ENCODE results near the gene PA2G4.
A peak's percentile ranks its signal among the peaks of the same experiment; 100 is the strongest.
"Not testable (repeated sequence)": the region's sequence is repeated elsewhere in the genome, so short reads cannot be mapped to it uniquely, and the experiment has no call there.

Gene PA2G4

GRCh38 chr12:56153678-56154065 is 49.3 kb downstream of the PA2G4 start:
- no peak for DNase-seq (ENCODE audit: low read depth)

DNA sequence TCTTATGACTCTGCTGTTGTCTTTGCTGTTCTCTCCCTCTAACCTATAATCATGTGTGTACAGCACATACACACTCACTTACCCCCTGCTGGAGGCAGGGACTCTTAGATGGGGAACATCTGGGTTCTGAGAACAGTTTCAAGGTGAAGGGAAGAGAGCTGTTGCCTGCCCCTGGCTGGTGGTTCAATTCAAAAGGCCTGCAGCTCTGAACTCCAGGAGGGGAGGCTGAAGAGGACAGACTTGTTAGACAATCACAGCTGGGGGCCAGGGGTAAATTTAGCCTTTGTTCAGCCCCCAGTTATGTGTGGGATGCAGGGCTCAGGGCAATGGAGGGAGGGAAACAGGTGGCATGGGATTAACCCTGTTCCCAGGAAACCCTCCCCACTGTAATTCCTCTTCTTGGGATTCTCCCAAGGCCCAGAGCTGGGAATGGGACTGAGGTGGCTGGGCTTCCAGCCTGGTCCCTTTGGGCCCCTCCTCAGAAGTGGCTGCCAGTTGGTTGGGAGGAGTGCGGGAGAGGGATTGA is 50.0 kb downstream of the PA2G4 start:
- DNase-seq (ENCODE audit: low read depth), result no peak

DNA sequence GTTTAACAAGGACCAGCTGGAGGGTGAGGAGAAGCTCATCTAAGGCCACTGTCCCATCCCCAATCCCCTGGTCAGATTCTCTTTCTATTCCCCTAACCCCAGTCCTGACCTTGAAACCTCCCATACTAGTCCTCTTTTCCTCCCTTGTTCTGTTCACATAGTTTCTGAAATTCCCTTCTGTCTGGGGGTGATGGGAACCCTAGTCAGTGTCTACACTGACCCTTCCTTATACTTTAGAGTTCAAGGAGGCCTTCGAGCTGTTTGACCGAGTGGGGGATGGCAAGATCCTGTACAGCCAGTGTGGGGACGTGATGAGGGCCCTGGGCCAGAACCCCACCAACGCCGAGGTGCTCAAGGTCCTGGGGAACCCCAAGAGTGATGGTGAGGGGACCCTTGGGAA is 50.5 kb downstream of the PA2G4 start:
- DNase-seq (ENCODE audit: low read depth), result no peak

- no peak for DNase-seq (ENCODE audit: low read depth)
Measured at GRCh38 chr12:56155256-56155845, 51.0 kb downstream of the PA2G4 start.

- DNase-seq (ENCODE audit: low read depth), result not testable (repeated sequence)
Measured at GRCh38 chr12:56156464-56157200, 52.3 kb downstream of the PA2G4 start.

- peak; percentile 54 for DNase-seq (ENCODE audit: low read depth)
Measured at GRCh38 chr12:56157201-56158028, 53.1 kb downstream of the PA2G4 start.

- DNase-seq (ENCODE audit: low read depth), result peak; percentile 85
Measured at GRCh38 chr12:56158029-56158925, 53.9 kb downstream of the PA2G4 start, which contains the start of gene MYL6. Gene MYL6, plus strand, starts transcription at chr12:56158359. Its CDS starts 43 bp downstream, at chr12:56158402.

GRCh38 chr12:56158926-56159461 is 54.6 kb downstream of the PA2G4 start:
- peak; percentile 31 for DNase-seq (ENCODE audit: low read depth)

DNA sequence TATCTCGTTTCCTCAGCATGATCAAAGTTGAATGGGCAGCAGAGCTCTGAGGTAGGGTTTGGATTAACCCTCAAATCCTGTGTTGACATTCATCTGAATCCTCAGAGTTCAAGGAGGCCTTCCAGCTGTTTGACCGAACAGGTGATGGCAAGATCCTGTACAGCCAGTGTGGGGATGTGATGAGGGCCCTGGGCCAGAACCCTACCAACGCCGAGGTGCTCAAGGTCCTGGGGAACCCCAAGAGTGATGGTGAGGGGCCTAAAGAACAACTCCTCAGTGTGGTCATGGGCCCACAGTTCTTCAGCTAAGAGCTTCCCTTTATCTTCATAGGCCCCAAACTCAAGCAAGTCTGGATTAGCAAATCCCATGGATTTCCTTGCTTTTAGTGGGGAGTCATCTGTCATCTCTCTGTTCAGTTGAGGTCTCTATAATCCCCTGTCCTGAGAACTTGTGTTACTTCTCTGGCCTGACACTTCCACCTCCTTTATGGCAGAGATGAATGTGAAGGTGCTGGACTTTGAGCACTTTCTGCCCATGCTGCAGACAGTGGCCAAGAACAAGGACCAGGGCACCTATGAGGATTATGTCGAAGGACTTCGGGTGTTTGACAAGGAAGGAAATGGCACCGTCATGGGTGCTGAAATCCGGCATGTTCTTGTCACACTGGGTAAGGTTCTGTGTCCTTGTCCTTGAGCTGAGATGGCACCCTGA is 55.3 kb downstream of the PA2G4 start:
- DNase-seq (ENCODE audit: low read depth), result no peak

DNA sequence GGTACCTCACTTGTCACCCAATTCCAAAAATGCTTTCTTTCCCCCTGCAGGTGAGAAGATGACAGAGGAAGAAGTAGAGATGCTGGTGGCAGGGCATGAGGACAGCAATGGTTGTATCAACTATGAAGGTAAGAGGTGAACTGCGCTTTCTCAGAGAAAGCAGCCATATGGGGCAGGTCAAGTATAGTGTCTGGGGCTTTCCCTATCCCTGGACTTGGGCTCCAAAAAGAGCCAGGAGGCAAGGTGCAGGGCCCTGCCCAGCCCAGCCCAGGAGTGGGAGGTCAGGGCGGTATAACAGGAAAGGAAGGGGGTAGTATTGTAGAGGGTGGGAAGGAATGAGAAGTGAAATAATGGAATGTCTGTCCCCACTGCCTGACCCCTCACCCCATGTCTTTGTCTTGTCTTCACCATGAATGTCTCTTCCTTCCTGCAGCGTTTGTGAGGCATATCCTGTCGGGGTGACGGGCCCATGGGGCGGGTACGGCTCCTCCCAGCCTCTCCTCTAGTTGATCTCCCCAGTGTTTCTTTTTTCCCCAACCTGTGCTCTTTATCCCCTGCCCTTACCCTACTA is 55.9 kb downstream of the PA2G4 start:
- DNase-seq (ENCODE audit: low read depth), result no peak

DNA sequence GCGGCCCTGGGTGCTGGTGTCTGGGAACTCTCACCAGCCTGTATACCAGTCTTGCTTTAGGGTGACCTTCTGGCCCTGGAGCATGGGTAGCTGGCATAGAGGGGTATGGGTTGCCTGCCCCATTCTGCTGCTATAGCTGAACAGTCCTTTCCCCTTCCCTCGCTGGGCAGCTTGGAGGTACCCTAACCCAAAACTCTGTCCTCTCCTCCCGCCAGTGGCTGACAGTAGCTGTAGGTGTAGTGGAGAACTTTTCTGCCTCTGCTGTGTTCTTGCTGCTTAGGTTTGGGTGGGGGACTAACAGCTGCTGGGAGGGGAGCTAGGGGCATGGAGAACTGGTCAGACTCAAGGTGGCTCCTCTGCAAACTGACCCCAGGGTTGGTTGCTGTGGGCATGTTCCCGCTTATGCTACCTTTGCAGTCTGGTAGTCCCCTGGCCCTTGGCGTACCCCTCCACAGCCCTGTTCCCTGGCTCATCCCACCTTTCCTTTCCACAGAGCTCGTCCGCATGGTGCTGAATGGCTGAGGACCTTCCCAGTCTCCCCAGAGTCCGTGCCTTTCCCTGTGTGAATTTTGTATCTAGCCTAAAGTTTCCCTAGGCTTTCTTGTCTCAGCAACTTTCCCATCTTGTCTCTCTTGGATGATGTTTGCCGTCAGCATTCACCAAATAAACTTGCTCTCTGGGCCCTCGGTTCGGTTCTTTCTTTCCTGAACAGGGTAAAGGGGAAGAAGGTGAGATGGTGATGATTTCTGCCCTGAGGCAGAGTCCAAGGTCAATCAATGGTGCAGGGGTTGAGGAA is 56.7 kb downstream of the PA2G4 start:
- no peak for DNase-seq (ENCODE audit: low read depth)

- DNase-seq (ENCODE audit: low read depth), result no peak
Measured at GRCh38 chr12:56161690-56162351, 57.5 kb downstream of the PA2G4 start.

DNA sequence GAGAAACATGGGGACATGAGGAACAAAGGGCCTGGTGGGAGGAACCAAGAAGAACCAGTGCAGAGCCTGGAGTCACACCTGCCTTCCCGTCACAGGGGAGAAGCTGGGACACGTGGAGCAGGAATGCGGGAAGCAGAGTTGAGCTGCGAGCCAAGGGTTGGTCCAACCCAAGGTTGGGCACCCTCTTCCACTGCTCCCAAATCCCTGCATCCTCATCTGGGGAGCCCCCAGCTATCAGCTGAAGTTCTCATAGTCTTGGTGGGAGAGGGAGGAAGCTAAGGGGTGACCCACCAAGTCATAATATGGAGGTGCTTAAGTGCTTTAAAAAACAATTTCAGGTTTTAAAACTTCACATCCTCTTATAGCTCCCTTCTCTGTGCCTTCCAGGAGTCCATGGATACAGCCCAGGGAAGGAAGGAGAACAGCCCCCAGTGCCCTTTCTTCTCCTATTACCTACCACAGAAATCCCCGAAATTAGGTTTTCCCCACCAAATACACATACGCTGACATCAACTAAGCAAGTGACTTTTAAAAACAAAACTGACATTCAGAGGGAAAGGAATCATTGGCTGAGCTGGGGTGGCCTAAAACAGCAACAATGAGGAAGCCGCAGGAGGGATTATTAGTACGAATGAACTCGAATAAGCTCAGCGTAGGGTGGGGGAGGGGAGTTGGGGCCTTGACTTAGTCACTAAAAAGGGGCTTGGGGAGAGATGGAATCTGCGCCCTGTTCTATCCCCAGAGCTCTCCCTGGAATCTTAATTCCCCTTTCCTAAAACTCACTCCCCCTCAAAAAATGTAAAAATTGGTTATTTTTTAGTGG is 58.3 kb downstream of the PA2G4 start:
- DNase-seq (ENCODE audit: low read depth), result no peak
